ENCODE data around the gene RBM14. TPM values are rescaled to one million over a fixed set of nuclear protein-coding genes. Genes with fewer than 3 reads are reported as not detected.

The RBM14 gene
- total RNA-seq, 1 donor from 2014 or later: 43.9 TPM

- Mint-ChIP-seq H3K36me3 (ENCODE audit: low read depth) (no peaks in the 10 kb centered on the region), H3K9me3 (ENCODE audit: low read depth) (no peaks in the 10 kb centered on the region), H3K4me1 (ENCODE audit: low read depth) (peaks cover 25% of the 10 kb centered on the region), H3K4me3 (ENCODE audit: unreplicated experiment) (peak overlapping the region; percentile 100), H3K27ac (ENCODE audit: unreplicated experiment) (peak overlapping the region; percentile 99), H3K27me3 (ENCODE audit: low read depth) (no peaks in the 10 kb centered on the region)
- DNase-seq (ENCODE audit: low spot score): no peak
- TF ChIP-seq CTCF (IDR thresholded peaks at IDR 0.05): no peak
Observed at GRCh38 chr11:66593303-66593635, 23.2 kb upstream of the RBM14 start.

GRCh38 chr11:66593650-66594049 is 22.8 kb upstream of the RBM14 start:
- DNase-seq (ENCODE audit: low spot score): no peak
- Mint-ChIP-seq H3K4me1 (ENCODE audit: low read depth) (peaks cover 25% of the 10 kb centered on the region), H3K27ac (ENCODE audit: unreplicated experiment) (peak overlapping the region; percentile 99), H3K36me3 (ENCODE audit: low read depth) (no peaks in the 10 kb centered on the region), H3K4me3 (ENCODE audit: unreplicated experiment) (peak overlapping the region; percentile 100), H3K9me3 (ENCODE audit: low read depth) (no peaks in the 10 kb centered on the region), H3K27me3 (ENCODE audit: low read depth) (no peaks in the 10 kb centered on the region)
- no peak for TF ChIP-seq CTCF (IDR thresholded peaks at IDR 0.05)

GRCh38 chr11:66595245-66595904 is 21.1 kb upstream of the RBM14 start:
- DNase-seq (ENCODE audit: low spot score): no peak
- Mint-ChIP-seq H3K4me1 (ENCODE audit: low read depth) (peaks cover 26% of the 10 kb centered on the region), H3K36me3 (ENCODE audit: low read depth) (peaks cover 3% of the 10 kb centered on the region), H3K27ac (ENCODE audit: unreplicated experiment) (peak overlapping the region; percentile 73), H3K27me3 (ENCODE audit: low read depth) (no peaks in the 10 kb centered on the region), H3K4me3 (ENCODE audit: unreplicated experiment) (peak overlapping the region; percentile 11), H3K9me3 (ENCODE audit: low read depth) (no peaks in the 10 kb centered on the region)
- no peak for TF ChIP-seq CTCF (IDR thresholded peaks at IDR 0.05)

GRCh38 chr11:66598993-66599392 is 17.4 kb upstream of the RBM14 start:
- H3K27me3 Mint-ChIP-seq (ENCODE audit: low read depth): no peaks in the 10 kb centered on the region
- peaks cover 4% of the 10 kb centered on the region for H3K36me3 Mint-ChIP-seq (ENCODE audit: low read depth)
- H3K27ac Mint-ChIP-seq (ENCODE audit: unreplicated experiment): no peak overlapping the region
- H3K4me3 Mint-ChIP-seq (ENCODE audit: unreplicated experiment): no peak overlapping the region
- no peak for DNase-seq (ENCODE audit: low spot score)
- H3K4me1 Mint-ChIP-seq (ENCODE audit: low read depth): peaks cover 39% of the 10 kb centered on the region
- no peak for TF ChIP-seq CTCF (IDR thresholded peaks at IDR 0.05)
- no peaks in the 10 kb centered on the region for H3K9me3 Mint-ChIP-seq (ENCODE audit: low read depth)

GRCh38 chr11:66600219-66600618 is 16.2 kb upstream of the RBM14 start:
- no peak for DNase-seq (ENCODE audit: low spot score)
- H3K36me3 Mint-ChIP-seq (ENCODE audit: low read depth): peaks cover 8% of the 10 kb centered on the region
- H3K27me3 Mint-ChIP-seq (ENCODE audit: low read depth): no peaks in the 10 kb centered on the region
- H3K4me3 Mint-ChIP-seq (ENCODE audit: unreplicated experiment): no peak overlapping the region
- TF ChIP-seq CTCF (IDR thresholded peaks at IDR 0.05): no peak
- peaks cover 33% of the 10 kb centered on the region for H3K4me1 Mint-ChIP-seq (ENCODE audit: low read depth)
- no peak overlapping the region for H3K27ac Mint-ChIP-seq (ENCODE audit: unreplicated experiment)
- H3K9me3 Mint-ChIP-seq (ENCODE audit: low read depth): no peaks in the 10 kb centered on the region

Measured in chondrocyte (in vitro differentiated cells).